ENCODE measurements around the gene CACNA1G.

CACNA1G gene

GRCh38 chr17:50590946-50591737, 30.6 kb downstream of the CACNA1G start:
- no peak for DNase-seq

GRCh38 chr17:50593321-50593720, 32.8 kb downstream of the CACNA1G start:
- DNase-seq: no peak

DNA sequence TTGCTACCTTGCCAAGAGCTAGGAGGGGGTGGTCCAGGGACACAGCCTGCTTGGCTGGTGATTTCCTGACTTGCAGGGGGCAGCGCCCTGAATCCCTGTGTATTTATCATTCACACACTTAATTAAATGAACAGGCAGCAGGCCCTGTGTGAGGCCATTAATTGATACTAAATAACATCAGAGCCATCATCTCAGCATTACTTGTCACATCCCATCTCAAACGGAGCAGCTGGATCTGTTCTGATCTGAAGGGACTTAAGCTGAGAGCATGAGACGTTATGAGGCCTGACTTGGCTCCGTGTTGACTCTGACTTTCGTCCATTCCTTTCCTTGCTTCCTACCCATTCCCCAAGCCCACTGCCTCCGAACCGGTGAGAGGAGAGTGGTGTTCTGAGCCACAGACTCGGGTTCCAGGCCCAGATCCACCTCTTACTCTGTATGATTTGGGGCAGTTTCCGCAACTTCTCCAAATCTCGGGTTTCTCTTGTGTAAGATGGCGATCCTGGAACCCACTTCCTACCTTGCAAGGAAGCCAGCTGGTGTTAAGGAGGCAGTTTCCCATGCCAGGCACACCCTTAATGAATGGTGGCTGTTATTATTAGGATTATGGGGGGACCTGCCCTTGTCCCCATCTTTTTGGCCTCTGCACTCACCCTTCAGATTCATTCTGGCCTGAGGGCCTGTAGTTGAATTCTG, 33.8 kb downstream of the CACNA1G start:
- DNase-seq: no peak

DNA sequence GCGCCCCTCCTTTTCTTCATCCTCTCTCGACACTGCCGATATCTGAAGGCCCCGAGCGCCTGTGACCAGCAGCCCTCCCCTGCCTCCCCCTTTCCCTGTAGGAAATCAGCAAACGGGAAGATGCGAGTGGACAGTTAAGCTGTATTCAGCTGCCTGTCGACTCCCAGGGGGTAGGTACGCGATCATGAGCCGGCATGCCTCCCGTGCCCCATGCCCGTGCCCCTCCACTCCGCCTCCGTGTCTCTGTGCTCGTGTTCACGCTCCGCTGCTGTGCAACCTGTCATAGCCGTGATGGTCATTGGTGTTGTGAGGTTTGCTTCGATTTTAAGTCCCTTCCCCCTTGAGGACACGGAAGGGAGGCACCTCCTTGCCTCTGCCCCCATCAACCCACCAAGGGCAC, 34.4 kb downstream of the CACNA1G start:
- no peak for DNase-seq

- DNase-seq: no peak
These were observed 35.9 kb downstream of the CACNA1G start for GRCh38 chr17:50596191-50597037.

GRCh38 chr17:50598487-50598886, 38.0 kb downstream of the CACNA1G start:
- no peak for DNase-seq

DNA sequence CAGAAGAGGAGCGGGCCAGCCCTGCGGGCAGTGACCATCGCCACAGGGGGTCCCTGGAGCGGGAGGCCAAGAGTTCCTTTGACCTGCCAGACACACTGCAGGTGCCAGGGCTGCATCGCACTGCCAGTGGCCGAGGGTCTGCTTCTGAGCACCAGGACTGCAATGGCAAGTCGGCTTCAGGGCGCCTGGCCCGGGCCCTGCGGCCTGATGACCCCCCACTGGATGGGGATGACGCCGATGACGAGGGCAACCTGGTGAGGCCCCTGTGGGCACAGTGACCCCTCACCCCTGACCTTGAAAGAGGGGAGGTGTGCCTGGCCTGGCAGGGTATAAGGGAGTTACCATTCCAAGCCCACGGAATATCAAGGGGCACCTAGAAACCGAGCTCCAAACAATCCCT, 39.1 kb downstream of the CACNA1G start:
- no peak for DNase-seq

DNA sequence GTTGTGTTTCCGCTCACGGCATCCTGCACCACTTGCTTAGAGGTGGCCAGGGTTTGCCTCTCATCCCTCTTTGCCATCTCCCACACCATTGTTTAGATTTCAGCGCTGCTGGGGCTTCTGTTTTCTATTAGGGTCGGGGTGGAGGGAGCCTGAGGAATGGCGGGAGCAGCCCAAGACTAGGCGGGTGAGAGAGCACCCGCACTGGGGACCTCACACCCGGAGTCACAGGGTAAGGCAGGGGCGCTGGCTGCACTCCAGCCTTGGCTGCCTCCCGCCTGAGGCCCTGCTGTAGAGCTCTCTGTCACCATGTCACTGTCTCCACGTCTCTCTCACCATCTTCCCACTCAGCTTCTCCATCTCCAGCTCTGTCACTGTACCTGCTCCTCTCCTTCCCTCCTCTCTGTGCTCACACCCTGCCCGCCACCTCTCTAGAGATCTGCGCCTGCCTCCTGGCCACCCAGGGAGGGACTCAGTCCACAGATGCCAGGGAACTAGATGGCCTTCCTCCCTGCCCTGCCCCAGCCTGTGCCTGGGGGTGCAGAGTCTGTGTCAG, 41.4 kb downstream of the CACNA1G start:
- DNase-seq: no peak

DNA sequence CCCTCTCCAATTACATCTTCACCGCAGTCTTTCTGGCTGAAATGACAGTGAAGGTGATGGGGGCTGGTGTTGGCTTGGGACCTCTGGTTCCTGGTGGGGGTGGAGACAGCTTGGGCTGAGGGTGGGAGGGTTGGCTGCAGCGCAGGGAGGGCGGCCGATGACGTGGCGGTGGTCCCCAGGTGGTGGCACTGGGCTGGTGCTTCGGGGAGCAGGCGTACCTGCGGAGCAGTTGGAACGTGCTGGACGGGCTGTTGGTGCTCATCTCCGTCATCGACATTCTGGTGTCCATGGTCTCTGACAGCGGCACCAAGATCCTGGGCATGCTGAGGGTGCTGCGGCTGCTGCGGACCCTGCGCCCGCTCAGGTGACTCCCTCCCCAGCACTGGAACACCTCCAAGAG, 42.3 kb downstream of the CACNA1G start:
- no peak for DNase-seq

DNA sequence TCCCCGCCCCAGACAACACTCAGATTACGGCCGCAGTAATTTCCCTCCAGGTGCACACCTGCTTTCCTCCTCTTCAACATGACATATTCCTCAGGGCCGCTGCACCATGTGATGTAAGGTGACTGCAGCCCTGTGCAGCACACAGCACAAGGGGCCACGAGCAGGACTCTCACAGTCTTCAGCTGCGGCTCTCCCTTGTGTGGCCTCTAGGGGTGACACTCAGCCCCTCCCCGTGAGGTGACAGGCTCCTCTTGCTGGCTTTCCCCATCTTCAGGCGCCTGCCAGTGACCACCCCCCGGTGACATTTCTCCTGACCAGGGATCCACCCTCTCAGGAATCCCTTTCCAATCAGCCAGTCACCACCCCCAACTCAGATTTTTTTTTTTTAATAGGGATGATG, 42.8 kb downstream of the CACNA1G start:
- DNase-seq: no peak

- DNase-seq: no peak
These were observed 44.0 kb downstream of the CACNA1G start for GRCh38 chr17:50604513-50604912.

GRCh38 chr17:50605429-50605828, 44.9 kb downstream of the CACNA1G start:
- DNase-seq: no peak

DNA sequence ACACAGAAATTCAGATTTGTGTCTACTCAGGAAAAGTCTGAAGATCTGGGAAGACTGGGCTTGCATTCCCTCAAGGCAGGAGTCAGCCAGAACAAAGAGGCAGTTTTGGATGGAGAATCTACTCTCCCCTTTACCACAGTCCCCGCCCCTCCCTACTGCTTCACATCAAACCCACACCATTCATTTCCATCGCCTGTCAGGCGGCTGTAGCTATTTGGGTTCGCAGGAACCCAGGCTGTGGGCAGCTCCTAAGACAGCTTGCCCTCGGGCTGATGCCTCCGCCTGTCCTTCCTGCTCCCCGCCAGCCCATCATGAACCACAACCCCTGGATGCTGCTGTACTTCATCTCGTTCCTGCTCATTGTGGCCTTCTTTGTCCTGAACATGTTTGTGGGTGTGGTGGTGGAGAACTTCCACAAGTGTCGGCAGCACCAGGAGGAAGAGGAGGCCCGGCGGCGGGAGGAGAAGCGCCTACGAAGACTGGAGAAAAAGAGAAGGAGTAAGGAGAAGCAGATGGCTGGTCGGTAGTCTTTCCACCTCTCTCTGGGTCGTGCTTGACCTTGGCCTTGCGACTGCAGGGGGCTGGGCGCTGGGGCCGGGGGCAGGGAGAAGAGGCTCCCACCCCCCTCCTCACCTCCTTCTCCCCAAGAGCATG, 47.1 kb downstream of the CACNA1G start:
- DNase-seq: no peak

GRCh38 chr17:50608700-50609379, 48.3 kb downstream of the CACNA1G start:
- no peak for DNase-seq

DNA sequence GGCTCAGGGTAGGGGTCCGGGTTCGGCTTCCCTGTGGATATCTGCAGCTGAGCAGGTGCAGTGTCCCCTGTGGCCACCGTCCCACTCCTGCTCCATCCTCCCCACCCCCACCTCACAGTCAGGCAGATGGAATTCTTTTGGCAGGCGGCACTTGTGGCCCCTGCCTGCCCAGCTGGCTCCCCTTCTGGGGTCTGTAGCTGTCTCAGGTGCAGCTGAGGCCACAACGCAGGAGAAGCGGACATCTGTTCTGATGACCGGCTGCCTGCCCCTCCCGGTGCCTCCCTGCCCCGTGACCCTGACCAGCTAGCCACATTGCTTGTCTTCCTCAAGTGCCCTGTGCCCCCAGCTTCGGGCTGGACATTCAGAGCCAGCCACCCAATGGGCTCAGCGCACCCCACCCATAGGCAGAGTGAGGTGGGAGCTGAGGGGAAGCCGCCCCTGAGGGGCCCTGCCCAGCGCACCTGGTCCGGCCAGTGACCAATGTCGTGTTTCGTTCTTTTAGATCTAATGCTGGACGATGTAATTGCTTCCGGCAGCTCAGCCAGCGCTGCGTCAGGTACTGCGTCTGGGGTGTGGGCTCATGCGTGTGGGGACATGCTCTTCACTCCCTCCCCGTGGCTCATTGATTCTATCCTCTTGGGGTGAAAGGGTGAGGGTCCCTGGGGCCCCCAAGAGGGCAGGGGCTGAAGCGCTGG, 49.0 kb downstream of the CACNA1G start:
- no peak for DNase-seq

DNA sequence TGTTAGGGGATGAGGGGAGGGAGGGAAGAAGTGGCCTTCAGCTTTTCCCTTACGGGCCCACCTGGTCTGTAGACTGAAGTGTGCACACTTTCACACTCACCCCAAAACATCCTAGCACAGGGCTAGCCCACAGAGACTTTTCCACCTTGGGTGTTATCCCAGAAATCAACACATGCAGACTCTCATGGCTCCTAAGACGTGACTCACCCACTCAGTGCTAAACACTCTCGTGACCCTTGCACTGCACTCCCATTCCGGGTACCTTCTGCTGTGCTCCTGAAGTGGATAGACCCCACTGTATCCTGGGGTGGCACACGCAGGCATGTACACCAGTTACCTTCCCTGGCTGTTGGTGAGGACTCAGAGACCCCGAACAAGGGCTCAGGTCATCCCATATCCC, 51.1 kb downstream of the CACNA1G start:
- no peak for DNase-seq

- no peak for DNase-seq
These were observed 51.8 kb downstream of the CACNA1G start for GRCh38 chr17:50612281-50612680.

- no peak for DNase-seq
These were observed 52.8 kb downstream of the CACNA1G start for GRCh38 chr17:50613007-50613992.

DNA sequence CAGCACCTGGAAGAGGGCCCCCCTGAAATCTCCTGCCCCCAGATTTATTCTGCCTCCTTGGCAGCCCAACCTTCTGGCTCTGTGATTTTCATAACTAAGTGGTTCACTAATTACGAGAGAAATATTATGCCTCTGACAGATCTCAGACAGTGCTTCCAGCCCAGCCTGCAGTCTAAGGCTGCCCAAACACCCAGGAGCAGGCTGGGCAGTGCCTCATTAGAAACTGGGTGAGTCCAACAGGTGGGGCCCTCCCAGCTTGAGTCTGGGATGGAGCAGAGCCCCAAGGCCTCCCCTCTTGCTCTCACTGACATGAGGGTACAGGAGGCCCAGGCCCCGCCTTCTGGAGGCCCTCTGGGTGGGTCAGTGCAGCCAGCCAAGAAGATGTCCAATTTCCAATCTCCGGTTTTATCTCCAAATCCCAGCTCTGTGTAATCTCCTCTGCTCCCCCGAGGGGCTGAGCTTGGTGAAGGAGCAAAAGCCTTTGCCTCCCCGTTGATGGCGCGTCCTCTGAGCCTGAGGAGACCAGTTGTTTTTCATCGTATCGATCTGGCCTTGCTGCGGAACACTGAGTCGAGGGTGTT, 54.0 kb downstream of the CACNA1G start:
- DNase-seq: no peak

GRCh38 chr17:50615828-50616227, 55.3 kb downstream of the CACNA1G start:
- DNase-seq: no peak

Data from activated CD4-positive, CD25-positive, alpha-beta regulatory T cell (primary cell).